ENCODE data around the gene SKIL. TPM values are rescaled to one million over a fixed set of nuclear protein-coding genes. Genes with fewer than 3 reads are reported as not detected.

The SKIL gene
- total RNA-seq (2022; extraction: Qiagen RNA extraction), result 18.3 to 33.1 TPM (median 23.9 TPM) in 5 replicates

DNA sequence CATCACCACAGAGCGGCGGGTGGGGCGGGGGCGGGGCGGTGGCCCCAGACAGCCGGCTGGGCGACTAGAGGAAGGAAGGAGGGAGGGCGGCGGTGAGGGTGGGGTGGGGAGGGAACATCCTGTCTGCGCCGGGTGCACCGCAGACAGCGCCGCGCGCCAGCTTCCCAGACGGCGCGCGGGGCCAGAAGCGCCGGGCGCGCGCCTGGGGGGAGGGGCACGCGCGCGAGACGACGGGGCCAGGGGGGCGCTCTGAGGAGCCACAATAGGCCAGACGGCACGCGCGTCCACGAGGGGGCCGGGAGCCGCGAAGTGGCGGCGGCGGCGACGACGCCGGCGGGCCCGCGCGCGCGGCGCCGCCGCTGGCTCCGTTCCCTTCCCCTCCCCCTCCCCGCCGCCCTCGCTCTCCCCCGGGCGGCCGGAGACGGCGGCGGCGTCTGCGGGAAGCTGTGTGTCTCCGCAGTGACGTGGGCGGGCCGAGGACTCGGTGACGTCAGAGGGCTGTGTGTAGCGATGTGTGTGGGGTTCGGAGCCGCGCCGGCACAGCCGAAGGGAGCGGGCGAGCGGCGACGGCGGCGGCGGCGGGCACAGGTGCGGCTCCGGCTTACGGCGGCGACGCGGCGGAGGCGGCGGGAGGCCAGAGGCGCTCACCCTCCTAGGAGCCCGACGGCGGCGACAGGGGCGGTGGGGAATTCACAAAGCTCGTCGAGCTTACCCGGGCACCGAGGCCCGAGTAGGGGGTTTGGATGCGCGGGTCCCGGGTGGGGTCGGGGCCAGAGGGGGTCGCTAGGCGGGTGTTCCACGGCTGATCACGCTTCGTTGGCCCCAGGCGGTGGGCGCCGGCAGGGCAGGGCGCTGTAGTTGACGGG, at the start of gene SKIL:
SKIL (plus strand) TSS at position 540 of the 866 bp plus-strand sequence. CDS start 2,617 bp downstream, outside the sequence.

GRCh38 chr3:170418422-170419398, 61.2 kb downstream of the SKIL start, which contains the start of gene CLDN11:
TSS of gene CLDN11 (plus strand) at chr3:170418868. CDS start at chr3:170419067, 199 bp downstream.

Other genes with a start within 250 kb of the SKIL start
- 10.0 to 17.4 TPM (median 13.6 TPM) in 5 replicates for gene PHC3, start 176.0 kb upstream of the SKIL start, total RNA-seq (2022; extraction: Qiagen RNA extraction)
- gene PRKCI, start 135.3 kb upstream of the SKIL start, total RNA-seq (2022; extraction: Qiagen RNA extraction), result 14.7 to 20.6 TPM (median 18.7 TPM) in 5 replicates
- 0.13 to 0.31 TPM (median 0.17 TPM) in 5 replicates for gene CLDN11, start 61.2 kb downstream of the SKIL start, total RNA-seq (2022; extraction: Qiagen RNA extraction)
- gene SLC7A14, start 228.4 kb downstream of the SKIL start, total RNA-seq (2022; extraction: Qiagen RNA extraction), result not detected in 5 replicates